Measurements from ENCODE around the gene UNC13B.

GRCh38 chr9:35367451-35367850 is 205.6 kb downstream of the UNC13B start:
- TF ChIP-seq YY1 (IDR thresholded peaks at IDR 0.05; ENCODE audit: insufficient read depth, insufficient read length) (no peak), ZNF274 (IDR thresholded peaks at IDR 0.05; ENCODE audit: low read depth, low read length) (no peak), SUZ12 (IDR thresholded peaks at IDR 0.05; ENCODE audit: extremely low read depth, insufficient read depth, insufficient read length) (no peak)
